GM20000 (cell line): Measurements from ENCODE around the gene CALN1.

ENCODE experiments used
- DNase-seq: peaks from one replicate; pipeline ENCODE4 v3.0.0; 2012; ENCODE audit warnings: low spot score
- TF ChIP-seq, protein P1 (sequence below): IDR thresholded peaks from 2 replicates; pipeline ENCODE4 v1.5.1; 2012; ENCODE audit warnings: mild to moderate bottlenecking, control low read depth; ENCODE audit errors: extremely low read depth, missing control alignments

CALN1 gene

DNA sequence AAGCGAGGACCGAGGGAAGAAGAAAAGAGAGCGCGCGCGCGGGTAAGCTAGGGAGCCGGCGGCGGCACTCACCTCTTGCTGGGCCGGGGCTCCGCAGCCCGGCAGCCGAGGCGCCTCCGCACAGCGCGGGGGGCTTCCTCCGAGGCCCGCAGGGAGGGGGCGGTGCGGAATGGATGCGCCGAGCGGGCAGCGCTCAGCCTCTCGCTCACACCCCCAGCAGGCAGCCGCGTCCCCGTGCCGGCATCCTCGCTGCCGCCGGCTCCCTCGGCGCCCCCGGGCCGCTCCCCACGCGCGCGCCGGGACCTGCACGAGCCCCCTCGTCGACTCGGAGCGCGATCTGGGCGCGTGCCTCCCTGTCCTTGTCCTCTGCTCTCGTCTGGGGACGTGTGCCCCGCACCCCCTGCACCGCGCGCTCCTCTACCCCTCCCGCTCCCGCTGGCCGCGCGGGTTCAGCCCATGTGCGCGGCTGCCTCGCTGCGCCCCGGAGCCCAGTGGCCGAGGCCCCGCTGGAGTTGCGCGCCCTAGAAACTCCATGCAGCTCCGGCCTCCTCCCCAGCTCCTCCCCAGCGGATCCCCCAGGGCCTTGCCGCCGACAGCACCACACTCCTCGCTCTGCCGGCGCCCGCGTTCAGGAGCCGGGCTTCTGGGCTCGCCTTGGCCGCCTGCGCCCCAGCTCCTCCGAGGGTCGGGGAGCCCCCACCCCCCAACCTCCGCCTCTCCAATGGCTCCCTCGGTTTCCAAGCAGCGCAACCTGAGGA is 75.3 kb downstream of the CALN1 start:
- no peak for DNase-seq
- TF ChIP-seq, protein P1, sequence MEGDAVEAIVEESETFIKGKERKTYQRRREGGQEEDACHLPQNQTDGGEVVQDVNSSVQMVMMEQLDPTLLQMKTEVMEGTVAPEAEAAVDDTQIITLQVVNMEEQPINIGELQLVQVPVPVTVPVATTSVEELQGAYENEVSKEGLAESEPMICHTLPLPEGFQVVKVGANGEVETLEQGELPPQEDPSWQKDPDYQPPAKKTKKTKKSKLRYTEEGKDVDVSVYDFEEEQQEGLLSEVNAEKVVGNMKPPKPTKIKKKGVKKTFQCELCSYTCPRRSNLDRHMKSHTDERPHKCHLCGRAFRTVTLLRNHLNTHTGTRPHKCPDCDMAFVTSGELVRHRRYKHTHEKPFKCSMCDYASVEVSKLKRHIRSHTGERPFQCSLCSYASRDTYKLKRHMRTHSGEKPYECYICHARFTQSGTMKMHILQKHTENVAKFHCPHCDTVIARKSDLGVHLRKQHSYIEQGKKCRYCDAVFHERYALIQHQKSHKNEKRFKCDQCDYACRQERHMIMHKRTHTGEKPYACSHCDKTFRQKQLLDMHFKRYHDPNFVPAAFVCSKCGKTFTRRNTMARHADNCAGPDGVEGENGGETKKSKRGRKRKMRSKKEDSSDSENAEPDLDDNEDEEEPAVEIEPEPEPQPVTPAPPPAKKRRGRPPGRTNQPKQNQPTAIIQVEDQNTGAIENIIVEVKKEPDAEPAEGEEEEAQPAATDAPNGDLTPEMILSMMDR = no peak

DNA sequence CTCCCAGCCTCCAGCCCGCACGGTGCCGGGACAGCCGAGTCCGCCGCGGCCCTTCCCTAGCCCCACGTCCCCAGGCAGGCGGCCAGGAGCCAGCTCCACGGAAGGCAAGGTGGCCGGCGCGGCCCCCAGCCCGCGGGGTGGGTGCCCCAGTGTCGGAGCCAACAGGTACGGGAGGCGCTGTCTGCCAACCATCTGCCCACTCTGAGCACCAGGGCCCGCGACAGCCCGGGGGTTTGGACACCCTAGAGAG is 75.8 kb downstream of the CALN1 start:
- TF ChIP-seq, protein P1 = no peak
- no peak for DNase-seq

DNA sequence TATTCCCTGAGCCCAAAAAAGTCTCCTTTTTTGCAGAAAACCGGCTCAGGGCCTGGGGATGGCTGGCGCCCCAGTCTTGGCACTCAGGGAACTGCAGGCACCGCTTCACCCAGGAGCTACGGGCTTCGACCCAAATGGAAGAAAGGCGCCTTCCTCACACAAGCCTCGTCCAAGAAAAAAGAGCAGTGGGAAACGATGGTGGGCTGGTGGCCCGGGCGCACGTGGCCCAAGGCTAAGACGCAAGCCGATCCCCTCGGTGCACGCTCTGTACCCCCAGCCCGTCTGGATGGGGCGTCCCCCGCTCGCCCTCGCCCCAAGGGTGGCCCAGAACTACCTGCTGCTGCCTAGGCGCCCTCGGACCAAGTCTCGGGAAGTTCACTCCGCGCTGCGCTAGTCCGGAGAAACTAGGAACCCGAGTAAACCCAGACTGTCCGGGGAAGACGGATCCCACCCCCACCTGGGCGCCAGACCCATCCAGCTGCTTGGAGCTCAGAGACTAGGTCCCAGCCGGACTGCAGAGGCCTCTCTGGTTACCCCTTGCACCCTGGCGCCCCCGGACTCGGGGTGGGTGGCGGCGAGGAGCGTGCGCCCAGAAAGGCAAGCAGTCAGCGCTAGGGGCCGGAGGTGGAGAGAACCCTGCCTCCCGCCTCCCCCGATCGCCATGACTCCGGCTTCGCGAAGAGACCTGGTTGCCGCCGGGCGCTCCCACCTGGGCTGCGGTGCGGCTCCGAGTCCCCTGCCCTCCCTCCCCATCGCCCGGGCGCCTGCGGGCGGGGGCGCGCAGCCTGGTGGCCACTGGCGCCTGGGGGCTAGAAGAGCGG is 76.4 kb downstream of the CALN1 start:
- TF ChIP-seq, protein P1 = no peak

DNA sequence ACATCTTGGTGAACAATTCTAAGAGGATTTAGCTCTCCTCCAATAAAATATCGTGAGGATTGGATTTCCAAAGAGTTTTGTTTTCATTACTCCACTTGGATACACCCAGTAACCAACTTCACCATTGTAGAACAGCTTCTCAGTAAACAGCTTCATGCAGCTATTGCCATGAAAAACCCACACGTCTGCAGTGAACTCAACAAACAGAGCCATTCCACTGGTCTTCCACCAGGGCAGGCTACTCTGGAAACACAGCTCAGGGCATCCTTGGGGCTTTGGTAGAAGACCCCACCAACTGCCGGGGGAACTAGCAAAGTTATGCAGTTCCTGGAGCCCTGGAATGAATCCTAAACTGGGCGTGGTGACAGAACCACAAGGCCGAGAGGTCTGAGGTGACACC is 77.4 kb downstream of the CALN1 start:
- TF ChIP-seq, protein P1 = no peak
- no peak for DNase-seq

More for the DNA sequence above, 76.4 kb downstream of the CALN1 start:
- no peak for DNase-seq

DNA sequence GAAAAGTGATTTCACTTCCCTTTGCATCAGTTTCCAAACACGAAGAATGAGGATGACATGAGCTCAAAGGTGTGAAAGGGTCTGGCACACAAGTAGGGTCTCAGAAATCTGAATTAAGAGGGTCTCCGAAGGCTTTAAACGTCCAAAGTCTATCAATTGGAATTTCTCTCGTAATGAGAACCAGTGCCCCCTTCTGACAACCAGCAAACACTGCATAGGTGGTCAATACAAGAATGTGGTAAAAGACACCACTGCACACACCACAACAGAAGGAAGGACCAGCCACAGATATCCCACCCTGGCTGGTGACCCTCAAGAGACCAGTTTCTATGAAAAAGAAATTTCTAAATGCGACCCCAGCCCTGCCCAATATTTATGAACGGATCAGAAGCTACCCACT is 78.1 kb downstream of the CALN1 start:
- TF ChIP-seq, protein P1 = no peak
- DNase-seq = no peak

DNA sequence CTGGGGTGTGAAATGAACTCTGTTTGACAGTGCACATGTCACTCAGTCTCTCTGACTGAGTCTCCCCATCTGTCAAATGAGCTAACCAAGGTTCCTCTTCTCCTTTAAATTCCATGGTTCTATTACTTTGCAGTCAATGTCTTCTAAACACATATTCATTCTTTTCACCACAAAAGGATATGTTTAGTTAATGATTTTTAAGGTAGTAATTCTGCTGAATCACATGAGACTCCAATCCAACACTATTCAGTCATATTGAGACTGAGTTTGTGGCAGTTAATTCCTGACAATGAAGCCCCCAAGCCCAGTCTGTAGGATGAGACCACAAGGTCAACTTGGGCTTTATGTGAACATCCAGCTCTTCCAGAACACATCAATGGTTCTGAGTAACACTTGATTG is 85.3 kb downstream of the CALN1 start:
- no peak for DNase-seq
- TF ChIP-seq, protein P1 = no peak

DNA sequence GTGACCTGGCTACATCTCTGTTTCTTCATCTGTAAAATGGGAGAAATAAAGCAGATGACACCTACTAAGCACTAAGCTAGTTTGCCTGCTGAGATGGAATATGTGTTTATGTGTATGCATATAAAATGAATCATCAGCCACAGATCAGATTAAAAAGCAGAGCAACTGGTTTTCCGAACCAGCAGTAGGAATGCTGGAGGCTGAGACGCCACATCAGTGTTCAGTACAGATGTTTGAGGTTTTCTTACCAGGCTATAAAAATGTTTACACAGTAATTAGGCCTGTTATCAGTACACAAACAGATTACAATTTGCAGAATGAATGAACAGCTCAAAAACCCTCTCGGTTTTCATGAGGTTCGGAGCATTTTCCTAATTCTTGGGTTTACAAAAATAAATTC is 85.8 kb downstream of the CALN1 start:
- DNase-seq = no peak

More for the DNA sequence above, 85.8 kb downstream of the CALN1 start:
- TF ChIP-seq, protein P1 = no peak
